ENCODE data around the gene IL2RA. TPM values are rescaled to one million over a fixed set of nuclear protein-coding genes. Genes with fewer than 3 reads are reported as not detected.

Gene IL2RA
- total RNA-seq, 1 experiment from 2014 or later, result not detected

DNA sequence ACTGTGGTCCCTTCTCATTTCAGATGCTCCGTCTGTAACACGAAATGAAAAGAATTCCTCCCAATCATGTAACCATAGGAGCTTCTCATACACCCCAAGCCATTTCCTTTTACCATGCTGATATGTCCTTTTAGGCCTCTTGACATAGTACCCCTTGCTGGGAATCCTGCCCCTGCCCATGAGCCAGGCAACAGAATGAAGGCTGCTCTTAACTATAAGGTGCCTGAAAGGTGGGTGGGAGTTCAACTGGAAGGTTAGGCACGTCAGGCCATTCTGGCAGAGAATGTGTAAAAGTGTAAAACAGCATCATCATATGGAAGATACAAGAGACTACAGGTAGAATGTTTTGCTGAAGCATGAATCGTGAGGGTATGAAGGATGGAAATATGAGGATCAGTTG lies 22.5 kb downstream of the IL2RA start:
- no CpG with 5 or more reads among the region's 4 CpGs for WGBS (ENCODE audit: extremely low coverage, insufficient read length, low lambda C conversion rate)
- no peaks in the 10 kb centered on the region for H3K4me1 Mint-ChIP-seq
- no peaks in the 10 kb centered on the region for H3K9me3 Mint-ChIP-seq

More for the DNA sequence above, 22.5 kb downstream of the IL2RA start:
- DNase-seq, result no peak
- Histone ChIP-seq H3K23me2 (ENCODE audit: insufficient read length, low read depth, low read length, poor library complexity, severe bottlenecking) (no peaks in the 10 kb centered on the region), H3K56ac (ENCODE audit: insufficient read length, low read depth, low read length) (no peak overlapping the region), H4K20me1 (ENCODE audit: control insufficient read depth, insufficient read depth, insufficient read length) (no peaks in the 10 kb centered on the region), H3K79me1 (ENCODE audit: insufficient read depth, low read depth, low read length, poor library complexity, severe bottlenecking) (no peaks in the 10 kb centered on the region), H3K23ac (ENCODE audit: insufficient read length, low read depth, low read length) (no peak overlapping the region), H3K9me3 (ENCODE audit: control insufficient read depth, low read depth, low read length) (no peaks in the 10 kb centered on the region), H2AFZ (ENCODE audit: low read length) (no peak overlapping the region), H3K27ac (ENCODE audit: insufficient read length, low read depth, low read length) (no peak overlapping the region), H4K8ac (replicated peaks; ENCODE audit: insufficient read length, low read depth, low read length) (no peak overlapping the region), H3T11ph (ENCODE audit: low read length) (no peak overlapping the region), H2BK12ac (ENCODE audit: insufficient read length, low read depth, low read length) (no peak overlapping the region), H2AK5ac (ENCODE audit: insufficient read length, low read length) (no peak overlapping the region), H3K14ac (ENCODE audit: insufficient read depth, low read length) (no peak overlapping the region), H2BK20ac (ENCODE audit: low read depth, low read length, poor library complexity, severe bottlenecking) (no peak overlapping the region), H2BK5ac (ENCODE audit: insufficient read length, low read length) (no peak overlapping the region), H4K5ac (ENCODE audit: insufficient read length, low read depth, low read length) (no peak overlapping the region), H4K91ac (ENCODE audit: insufficient read length, low read depth, low read length) (no peak overlapping the region), H3K4me1 (ENCODE audit: insufficient read depth, low read length) (no peaks in the 10 kb centered on the region), H3K27me3 (ENCODE audit: insufficient read depth, low read length) (no peaks in the 10 kb centered on the region), H3K79me2 (ENCODE audit: insufficient read depth, low read length) (no peaks in the 10 kb centered on the region), H3K4ac (ENCODE audit: low read depth, low read length) (no peak overlapping the region), H3K9ac (ENCODE audit: extremely low read depth, insufficient read length, low read length) (no peak overlapping the region), H2BK120ac (ENCODE audit: low read depth, low read length, poor library complexity, severe bottlenecking) (no peak overlapping the region), H2BK15ac (ENCODE audit: low read depth, low read length) (no peak overlapping the region), H3K18ac (ENCODE audit: insufficient read length, low read depth, low read length) (no peak overlapping the region), H3K4me2 (ENCODE audit: insufficient read depth, insufficient read length, low read length) (no peak overlapping the region)
- Mint-ChIP-seq H3K27me3 (ENCODE audit: low read depth) (peaks cover 7% of the 10 kb centered on the region; the same call in 1 of the 2 replicates), H3K36me3 (ENCODE audit: insufficient read depth in 1 of 3, low read depth in 3 of 3) (no peaks in the 10 kb centered on the region), H3K4me3 (no peak overlapping the region), H3K27ac (no peak overlapping the region)
- no peak for TF ChIP-seq CTCF (conservative IDR thresholded peaks at IDR 0.05)

All from H9 (cell line).